ENCODE data around the gene DDAH2.

DDAH2 gene

GRCh38 chr6:31727034-31727716 lies 1.9 kb downstream of the DDAH2 start:
- H3K27me3 ChIP-seq (ENCODE audit: control insufficient read depth, insufficient read depth, low read length), result no peaks in the 10 kb centered on the region
- no peaks in the 10 kb centered on the region for H3K9me3 ChIP-seq (ENCODE audit: control insufficient read depth, low read length)
- no peak overlapping the region for H3K4me3 ChIP-seq (ENCODE audit: low read length)
- H3K36me3 ChIP-seq (ENCODE audit: control insufficient read depth, insufficient read depth, low read length), result peaks cover 16% of the 10 kb centered on the region
- H3K9ac ChIP-seq (ENCODE audit: low read length), result peak overlapping the region; percentile 51
- H3K4me1 ChIP-seq (ENCODE audit: control insufficient read depth, insufficient read depth, low read length), result peaks cover 34% of the 10 kb centered on the region

- H3K4me3 ChIP-seq (ENCODE audit: low read length), result no peak overlapping the region
- no peak overlapping the region for H3K9ac ChIP-seq (ENCODE audit: low read length)
- peaks cover 37% of the 10 kb centered on the region for H3K4me1 ChIP-seq (ENCODE audit: control insufficient read depth, insufficient read depth, low read length)
- peaks cover 9% of the 10 kb centered on the region for H3K36me3 ChIP-seq (ENCODE audit: control insufficient read depth, insufficient read depth, low read length)
- H3K9me3 ChIP-seq (ENCODE audit: control insufficient read depth, low read length), result no peaks in the 10 kb centered on the region
- H3K27me3 ChIP-seq (ENCODE audit: control insufficient read depth, insufficient read depth, low read length), result no peaks in the 10 kb centered on the region
These were observed 3.4 kb downstream of the DDAH2 start for GRCh38 chr6:31725502-31726350.

DNA sequence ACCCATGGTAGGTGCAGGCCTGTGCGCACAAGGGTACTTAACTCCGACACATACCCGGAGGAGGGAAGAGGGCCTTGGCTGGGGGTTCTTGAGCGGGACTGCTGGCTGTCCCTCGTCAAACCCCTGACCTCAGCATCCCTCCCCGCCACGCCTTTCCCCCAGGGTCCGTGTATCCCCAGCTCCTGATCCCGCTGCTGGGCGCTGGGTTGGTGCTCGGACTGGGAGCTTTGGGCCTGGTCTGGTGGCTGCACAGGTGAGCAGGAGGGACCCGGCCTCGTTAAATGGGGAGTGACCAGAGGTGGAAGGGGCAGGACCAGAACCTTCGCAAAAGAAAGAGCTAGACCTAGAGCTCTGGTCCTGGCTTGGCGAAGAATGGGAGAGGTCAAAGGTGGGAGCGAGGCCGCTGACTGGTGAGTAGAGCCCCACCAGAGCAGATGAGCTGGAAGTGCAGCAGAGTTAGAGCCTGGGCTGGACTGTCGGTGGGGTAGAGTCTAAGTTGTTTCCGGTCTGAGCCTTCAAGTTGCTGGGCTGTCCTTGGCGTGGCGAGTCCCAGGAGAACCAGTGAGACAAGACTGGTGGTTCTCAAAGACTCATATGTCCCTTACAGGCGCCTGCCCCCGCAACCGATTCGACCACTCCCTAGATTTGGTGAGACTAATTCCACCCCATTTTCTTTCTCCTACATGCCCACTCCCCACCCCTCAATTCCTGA lies 5.0 kb downstream of the DDAH2 start:
- no peaks in the 10 kb centered on the region for H3K9me3 ChIP-seq (ENCODE audit: control insufficient read depth, low read length)
- peaks cover 9% of the 10 kb centered on the region for H3K36me3 ChIP-seq (ENCODE audit: control insufficient read depth, insufficient read depth, low read length)
- H3K4me3 ChIP-seq (ENCODE audit: low read length), result no peak overlapping the region
- H3K4me1 ChIP-seq (ENCODE audit: control insufficient read depth, insufficient read depth, low read length), result peaks cover 39% of the 10 kb centered on the region
- H3K9ac ChIP-seq (ENCODE audit: low read length), result no peak overlapping the region
- H3K27me3 ChIP-seq (ENCODE audit: control insufficient read depth, insufficient read depth, low read length), result no peaks in the 10 kb centered on the region

DNA sequence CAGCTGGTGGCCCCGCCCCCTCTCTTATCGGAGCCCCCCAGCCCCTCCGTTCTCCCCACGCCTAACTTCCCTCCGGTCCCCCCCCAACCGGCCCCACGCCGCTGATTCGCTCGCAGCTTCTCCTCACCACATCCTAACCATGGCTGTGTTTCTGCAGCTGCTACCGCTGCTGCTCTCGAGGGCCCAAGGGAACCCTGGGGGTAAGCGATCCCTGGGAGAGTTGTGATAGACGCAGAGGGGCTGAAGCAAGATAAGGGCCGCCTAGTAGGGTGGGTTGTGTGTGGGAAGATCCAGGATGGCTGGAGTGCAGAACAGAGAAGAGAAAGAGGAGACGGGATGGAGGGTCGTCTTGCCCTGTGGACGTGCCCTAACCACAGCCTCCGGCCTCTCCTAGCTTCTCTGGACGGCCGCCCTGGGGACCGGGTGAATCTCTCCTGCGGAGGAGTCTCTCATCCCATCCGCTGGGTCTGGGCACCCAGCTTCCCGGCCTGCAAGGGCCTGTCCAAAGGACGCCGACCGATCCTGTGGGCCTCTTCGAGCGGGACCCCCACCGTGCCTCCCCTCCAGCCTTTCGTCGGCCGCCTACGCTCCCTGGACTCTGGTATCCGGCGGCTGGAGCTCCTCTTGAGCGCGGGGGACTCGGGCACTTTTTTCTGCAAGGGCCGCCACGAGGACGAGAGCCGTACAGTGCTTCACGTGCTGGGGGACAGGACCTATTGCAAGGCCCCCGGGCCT lies 5.7 kb downstream of the DDAH2 start, which contains the start of gene MPIG6B:
Gene MPIG6B, plus strand, starts transcription at position 129 of the 735 bp plus-strand sequence. Its CDS starts 11 bp downstream, at position 140.
- no peak within 1 kb of the TSS for H3K9ac ChIP-seq (ENCODE audit: low read length)
- peaks cover 9% of the 10 kb centered on the region for H3K36me3 ChIP-seq (ENCODE audit: control insufficient read depth, insufficient read depth, low read length)
- H3K4me1 ChIP-seq (ENCODE audit: control insufficient read depth, insufficient read depth, low read length), result peaks cover 39% of the 10 kb centered on the region
- H3K27me3 ChIP-seq (ENCODE audit: control insufficient read depth, insufficient read depth, low read length), result no peaks in the 10 kb centered on the region
- H3K4me3 ChIP-seq (ENCODE audit: low read length), result no peak within 1 kb of the TSS
- H3K9me3 ChIP-seq (ENCODE audit: control insufficient read depth, low read length), result no peaks in the 10 kb centered on the region

GRCh38 chr6:31722173-31722572 lies 6.9 kb downstream of the DDAH2 start:
- no peaks in the 10 kb centered on the region for H3K9me3 ChIP-seq (ENCODE audit: control insufficient read depth, low read length)
- H3K9ac ChIP-seq (ENCODE audit: low read length), result no peak overlapping the region
- no peak overlapping the region for H3K4me3 ChIP-seq (ENCODE audit: low read length)
- no peaks in the 10 kb centered on the region for H3K27me3 ChIP-seq (ENCODE audit: control insufficient read depth, insufficient read depth, low read length)
- H3K36me3 ChIP-seq (ENCODE audit: control insufficient read depth, insufficient read depth, low read length), result peaks cover 3% of the 10 kb centered on the region
- peaks cover 40% of the 10 kb centered on the region for H3K4me1 ChIP-seq (ENCODE audit: control insufficient read depth, insufficient read depth, low read length)

DNA sequence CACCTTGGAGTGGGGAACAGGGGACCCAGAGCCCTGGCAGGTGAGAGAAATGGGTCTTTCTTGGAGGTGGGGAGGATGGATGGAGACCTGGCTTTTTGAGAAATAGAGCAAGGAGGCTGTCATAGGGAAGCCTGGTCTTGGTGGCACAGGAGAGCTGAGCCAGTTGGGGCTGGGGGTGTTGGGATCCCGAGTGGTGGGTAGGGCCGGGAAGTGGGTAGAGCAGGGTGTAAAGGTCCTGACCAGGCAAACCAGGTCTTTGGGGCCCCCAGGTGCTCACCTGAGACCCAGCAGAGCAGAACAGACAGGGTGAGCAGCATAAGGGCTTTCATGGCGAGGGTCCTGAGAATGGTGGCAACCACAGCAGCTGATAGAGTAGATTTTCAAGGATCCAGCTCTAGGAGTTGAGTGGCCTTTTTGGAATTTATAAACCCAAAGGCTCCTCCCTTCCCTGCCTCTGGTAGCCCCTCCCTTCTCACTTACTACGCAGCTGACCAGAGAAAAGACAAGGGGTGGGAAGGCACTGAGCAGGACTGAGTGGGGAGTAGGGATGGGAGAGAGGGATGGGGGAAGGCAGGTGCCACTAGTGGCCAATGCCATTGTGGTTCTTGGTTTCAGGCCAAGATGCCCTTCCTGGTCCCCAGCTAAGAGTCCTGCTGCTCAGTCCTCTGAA lies 7.6 kb downstream of the DDAH2 start, which contains the start of gene LY6G6C:
Gene LY6G6C, minus strand, starts transcription at position 396 of the 670 bp plus-strand sequence. Its CDS starts 67 bp downstream, at position 329.
- Histone ChIP-seq H3K9me3 (ENCODE audit: control insufficient read depth, low read length) (no peaks in the 10 kb centered on the region), H3K4me3 (ENCODE audit: low read length) (no peak within 1 kb of the TSS), H3K9ac (ENCODE audit: low read length) (no peak within 1 kb of the TSS), H3K27me3 (ENCODE audit: control insufficient read depth, insufficient read depth, low read length) (no peaks in the 10 kb centered on the region), H3K4me1 (ENCODE audit: control insufficient read depth, insufficient read depth, low read length) (peaks cover 35% of the 10 kb centered on the region), H3K36me3 (ENCODE audit: control insufficient read depth, insufficient read depth, low read length) (no peaks in the 10 kb centered on the region)

DNA sequence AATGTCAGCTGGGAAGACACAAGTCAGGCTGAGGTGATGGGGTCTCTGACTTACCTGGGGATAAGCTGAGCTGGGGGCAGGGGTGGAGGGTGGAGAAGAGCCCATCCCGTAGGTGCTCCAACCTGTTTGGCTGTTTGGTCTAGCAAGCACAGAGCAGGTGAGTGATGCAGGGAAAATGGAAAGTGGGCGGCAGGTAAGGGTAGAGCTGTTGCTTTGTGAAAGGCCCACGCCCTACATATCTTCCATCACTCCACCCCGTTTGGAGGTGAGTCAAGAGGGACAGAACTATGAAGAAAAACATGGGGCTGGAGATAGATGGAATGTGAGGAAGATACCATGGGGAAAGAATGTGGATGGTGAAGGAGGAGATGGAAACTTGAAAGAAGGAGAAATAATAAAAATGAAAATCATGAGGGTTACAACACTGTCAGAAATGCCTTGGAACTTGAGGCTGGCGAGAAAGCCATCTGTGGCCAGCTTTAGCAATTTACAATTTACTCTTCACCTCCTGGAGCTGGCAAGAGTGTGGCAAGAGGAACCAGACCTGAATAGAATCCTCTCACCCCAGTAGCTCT lies 8.8 kb downstream of the DDAH2 start:
- H3K27me3 ChIP-seq (ENCODE audit: control insufficient read depth, insufficient read depth, low read length), result no peaks in the 10 kb centered on the region
- H3K36me3 ChIP-seq (ENCODE audit: control insufficient read depth, insufficient read depth, low read length), result no peaks in the 10 kb centered on the region
- H3K4me3 ChIP-seq (ENCODE audit: low read length), result no peak overlapping the region
- H3K4me1 ChIP-seq (ENCODE audit: control insufficient read depth, insufficient read depth, low read length), result peaks cover 35% of the 10 kb centered on the region
- no peaks in the 10 kb centered on the region for H3K9me3 ChIP-seq (ENCODE audit: control insufficient read depth, low read length)
- H3K9ac ChIP-seq (ENCODE audit: low read length), result no peak overlapping the region

DNA sequence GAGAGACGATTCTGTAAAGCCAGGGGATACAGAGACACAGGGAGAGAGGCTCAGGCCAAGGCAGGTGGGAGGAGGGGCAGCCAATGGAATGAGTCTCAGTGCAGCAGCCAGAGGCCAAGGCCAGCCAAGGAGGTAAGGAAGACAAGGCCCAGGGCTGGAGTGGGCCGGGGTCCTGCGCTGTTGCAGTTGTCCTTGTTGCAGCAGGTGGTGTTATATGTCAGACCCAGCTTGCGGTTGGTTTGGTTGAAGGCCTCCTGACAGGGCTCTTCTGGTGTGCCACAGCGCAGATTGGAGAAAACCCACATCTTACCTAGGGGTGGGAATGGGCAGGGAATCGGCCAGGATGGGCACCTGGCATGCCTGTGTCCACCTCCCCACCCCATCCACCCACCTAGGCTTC lies 10.1 kb downstream of the DDAH2 start:
- H3K9me3 ChIP-seq (ENCODE audit: control insufficient read depth, low read length), result no peaks in the 10 kb centered on the region
- H3K9ac ChIP-seq (ENCODE audit: low read length), result no peak overlapping the region

GRCh38 chr6:31718265-31718664 lies 10.8 kb downstream of the DDAH2 start:
- no peaks in the 10 kb centered on the region for H3K36me3 ChIP-seq (ENCODE audit: control insufficient read depth, insufficient read depth, low read length)
- H3K9me3 ChIP-seq (ENCODE audit: control insufficient read depth, low read length), result no peaks in the 10 kb centered on the region
- H3K9ac ChIP-seq (ENCODE audit: low read length), result no peak overlapping the region
- peaks cover 42% of the 10 kb centered on the region for H3K4me1 ChIP-seq (ENCODE audit: control insufficient read depth, insufficient read depth, low read length)
- H3K4me3 ChIP-seq (ENCODE audit: low read length), result no peak overlapping the region
- no peaks in the 10 kb centered on the region for H3K27me3 ChIP-seq (ENCODE audit: control insufficient read depth, insufficient read depth, low read length)

More for the DNA sequence above, 10.1 kb downstream of the DDAH2 start:
- H3K4me1 ChIP-seq (ENCODE audit: control insufficient read depth, insufficient read depth, low read length), result peaks cover 40% of the 10 kb centered on the region
- no peak overlapping the region for H3K4me3 ChIP-seq (ENCODE audit: low read length)
- no peaks in the 10 kb centered on the region for H3K36me3 ChIP-seq (ENCODE audit: control insufficient read depth, insufficient read depth, low read length)
- H3K27me3 ChIP-seq (ENCODE audit: control insufficient read depth, insufficient read depth, low read length), result no peaks in the 10 kb centered on the region

DNA sequence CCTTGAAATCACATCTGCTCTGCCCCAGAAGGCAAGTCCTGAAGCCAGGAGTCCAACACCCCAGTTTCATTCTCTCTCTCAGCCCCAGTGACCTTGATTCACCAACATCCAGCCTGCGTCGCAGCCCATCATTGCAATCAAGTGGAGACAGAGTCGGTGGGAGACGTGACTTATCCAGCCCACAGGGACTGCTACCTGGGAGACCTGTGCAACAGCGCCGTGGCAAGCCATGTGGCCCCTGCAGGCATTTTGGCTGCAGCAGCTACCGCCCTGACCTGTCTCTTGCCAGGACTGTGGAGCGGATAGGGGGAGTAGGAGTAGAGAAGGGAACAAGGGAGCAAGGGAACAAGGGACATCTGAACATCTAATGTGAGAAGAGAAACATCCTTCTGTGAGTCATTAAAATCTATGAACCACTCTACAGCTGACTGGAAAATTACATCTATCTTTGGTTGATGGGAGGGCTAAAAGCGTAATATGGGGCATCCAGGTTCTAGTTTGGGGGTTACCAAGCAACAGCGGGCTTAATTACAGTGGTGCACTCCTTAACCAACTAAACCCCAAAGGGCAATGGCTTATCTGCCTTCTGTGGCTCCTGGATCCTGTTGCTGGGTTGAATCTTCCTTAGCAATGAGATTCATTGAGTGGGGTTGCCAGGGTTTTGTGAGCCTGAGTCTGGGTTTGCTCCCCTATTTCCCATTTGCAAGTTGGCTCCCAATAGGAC lies 11.4 kb downstream of the DDAH2 start:
- Histone ChIP-seq H3K4me3 (ENCODE audit: low read length) (no peak overlapping the region), H3K36me3 (ENCODE audit: control insufficient read depth, insufficient read depth, low read length) (no peaks in the 10 kb centered on the region), H3K27me3 (ENCODE audit: control insufficient read depth, insufficient read depth, low read length) (no peaks in the 10 kb centered on the region), H3K4me1 (ENCODE audit: control insufficient read depth, insufficient read depth, low read length) (peaks cover 42% of the 10 kb centered on the region), H3K9me3 (ENCODE audit: control insufficient read depth, low read length) (no peaks in the 10 kb centered on the region), H3K9ac (ENCODE audit: low read length) (no peak overlapping the region)
